Neuronal stem cell (in vitro differentiated cells): ENCODE data around the gene NR3C1.

Experiments
- DNase-seq: peaks from one replicate; pipeline ENCODE4 v3.0.0-alpha.2; 2013; ENCODE audit warnings: low spot score
- H2AFZ ChIP-seq: one replicate; pipeline ENCODE4 v1.6.1; 2013; ENCODE audit warnings: mild to moderate bottlenecking, low read length, inconsistent platforms
- H2AK5ac ChIP-seq: 2 replicates; pipeline ENCODE4 v1.6.1; 2013; ENCODE audit warnings: low read depth, mild to moderate bottlenecking, inconsistent platforms, low read length, moderate library complexity, mixed read lengths
- H2BK120ac ChIP-seq: 2 replicates; pipeline ENCODE4 v1.6.1; 2013; ENCODE audit warnings: low read depth, mild to moderate bottlenecking, inconsistent platforms, low read length, moderate library complexity, mixed read lengths
- H2BK12ac ChIP-seq: one replicate; pipeline ENCODE4 v1.6.1; 2013; ENCODE audit warnings: low read length, inconsistent platforms
- H2BK15ac ChIP-seq: 2 replicates; pipeline ENCODE4 v1.6.1; 2013; ENCODE audit warnings: mild to moderate bottlenecking, low read length, inconsistent platforms, mixed read lengths
- H2BK5ac ChIP-seq: one replicate; pipeline ENCODE4 v1.6.1; 2013; ENCODE audit warnings: inconsistent platforms, mild to moderate bottlenecking, low read length, moderate library complexity
- H3K14ac ChIP-seq: one replicate; pipeline ENCODE4 v1.6.1; 2013; ENCODE audit warnings: low read length, inconsistent platforms
- H3K18ac ChIP-seq: 2 replicates; pipeline ENCODE4 v1.6.1; 2013; ENCODE audit warnings: low read length, inconsistent platforms
- H3K23ac ChIP-seq: 2 replicates; pipeline ENCODE4 v1.6.1; 2013; ENCODE audit warnings: low read depth, mild to moderate bottlenecking, mixed read lengths, low read length, inconsistent platforms; ENCODE audit not compliant: poor library complexity
- H3K27ac ChIP-seq: replicated peaks from 3 replicates; pipeline ENCODE4 v1.5.1; 2013; ENCODE audit warnings: low read length, inconsistent platforms
- H3K27me3 ChIP-seq, 3 experiments: 2 replicates each; pipeline ENCODE4 v1.6.1; 2013; ENCODE audit warnings: low read length in 3 of 3, mild to moderate bottlenecking in 2 of 3, inconsistent platforms in 1 of 3, low read depth in 1 of 3, mixed read lengths in 1 of 3, moderate library complexity in 1 of 3; ENCODE audit not compliant: control insufficient read depth in 3 of 3, insufficient read depth in 3 of 3
- H3K36me3 ChIP-seq, 2 donors: replicated peaks in 1 of 2; 2 replicates each; pipeline ENCODE4 v1.6.1; 2013; ENCODE audit warnings: low read length in 2 of 2; ENCODE audit not compliant: control insufficient read depth in 2 of 2, insufficient read depth in 2 of 2
- H3K4ac ChIP-seq: 2 replicates; pipeline ENCODE4 v1.6.1; 2013; ENCODE audit warnings: inconsistent platforms, mild to moderate bottlenecking, low read length, moderate library complexity
- H3K4me1 ChIP-seq, 2 donors: 1 replicate in 1 of 2; 2 replicates in 1 of 2; pipeline ENCODE4 v1.6.1; 2013; ENCODE audit warnings: low read length in 2 of 2, low read depth in 1 of 2; ENCODE audit not compliant: control insufficient read depth in 2 of 2, insufficient read depth in 1 of 2
- H3K4me2 ChIP-seq: one replicate; pipeline ENCODE4 v1.6.1; 2013; ENCODE audit warnings: mild to moderate bottlenecking, low read length, inconsistent platforms; ENCODE audit not compliant: insufficient read depth, poor library complexity, severe bottlenecking
- H3K4me3 ChIP-seq, 2 donors: 2 replicates each; pipeline ENCODE4 v1.5.1; 2013; ENCODE audit warnings: low read length in 2 of 2, mild to moderate bottlenecking in 2 of 2, inconsistent platforms in 1 of 2, moderate library complexity in 1 of 2
- H3K79me1 ChIP-seq: one replicate; pipeline ENCODE4 v1.6.1; 2013; ENCODE audit warnings: low read depth, mild to moderate bottlenecking, inconsistent platforms, low read length, moderate library complexity
- H3K9ac ChIP-seq: one replicate; pipeline ENCODE4 v1.6.1; 2013; ENCODE audit warnings: mild to moderate bottlenecking, low read depth, low read length, inconsistent platforms; ENCODE audit not compliant: poor library complexity
- H3K9me3 ChIP-seq, 2 donors: replicated peaks in 1 of 2; 2 replicates each; pipeline versions ENCODE3 to v1.6.1; 2013; ENCODE audit warnings: low read length in 2 of 2, mild to moderate bottlenecking in 2 of 2, inconsistent platforms in 1 of 2, low read depth in 1 of 2, mixed read lengths in 1 of 2, moderate library complexity in 1 of 2; ENCODE audit not compliant: control insufficient read depth in 2 of 2, insufficient read depth in 1 of 2
- H4K8ac ChIP-seq: one replicate; pipeline ENCODE4 v1.6.1; 2013; ENCODE audit warnings: low read depth, mild to moderate bottlenecking, inconsistent platforms, low read length, moderate library complexity
- H4K91ac ChIP-seq: one replicate; pipeline ENCODE4 v1.6.1; 2013; ENCODE audit warnings: low read length, low read depth, mild to moderate bottlenecking, inconsistent platforms; ENCODE audit not compliant: poor library complexity
- WGBS, 2 donors: extraction: QIAGEN DNeasy Blood & Tissue Kit; methylation state at CpG; one replicate each; pipeline ENCODE4 v1.1.7; 2013; ENCODE audit warnings: missing lambda C conversion rate in 2 of 2, mixed read lengths in 1 of 2; ENCODE audit not compliant: insufficient read length in 2 of 2, insufficient replicate concordance in 1 of 2; ENCODE audit errors: extremely low coverage in 2 of 2; 5-methylcytosine and 5-hydroxymethylcytosine counted together

The NR3C1 gene

DNA sequence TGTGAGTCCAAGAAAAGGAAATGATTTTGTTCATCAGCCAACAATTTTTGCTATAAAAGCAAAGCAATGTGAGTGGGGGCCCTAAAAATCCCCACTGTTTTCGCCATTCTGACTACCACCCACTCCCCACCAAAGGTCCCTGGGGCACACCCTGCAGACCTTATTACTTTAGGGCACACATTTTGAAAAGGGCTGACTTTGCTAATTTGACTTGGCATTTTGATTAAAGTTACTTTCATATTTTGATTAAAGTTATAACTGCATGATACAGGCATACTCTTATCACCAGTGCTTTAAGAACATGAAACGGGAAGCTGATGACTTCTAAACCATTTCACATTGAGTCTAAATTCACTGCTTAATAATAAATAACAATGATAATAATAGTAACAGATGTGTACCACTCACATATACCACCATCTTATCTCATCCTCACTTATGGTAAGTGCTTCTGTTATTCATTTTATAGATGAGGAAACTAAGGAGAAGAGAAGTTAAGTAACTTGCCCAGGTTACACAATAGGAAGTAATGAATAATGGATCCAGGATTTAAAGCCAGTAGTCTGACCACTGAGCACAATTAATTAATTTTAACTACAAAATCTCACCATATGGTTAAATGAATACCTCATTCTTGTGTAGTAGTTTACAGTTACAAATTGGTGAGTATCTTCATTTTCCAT is 25.4 kb upstream of the NR3C1 start:
- Histone ChIP-seq H3K4me3 (no peak overlapping the region), H2AK5ac (no peak overlapping the region), H3K9me3 (no peaks in the 10 kb centered on the region), H2BK15ac (no peak overlapping the region), H3K27me3 (no peaks in the 10 kb centered on the region), H3K4me1 (no peaks in the 10 kb centered on the region), H4K8ac (no peak overlapping the region), H3K27ac (no peak overlapping the region), H2BK5ac (no peak overlapping the region), H3K23ac (no peak overlapping the region), H3K79me1 (no peaks in the 10 kb centered on the region), H3K4ac (no peak overlapping the region), H3K36me3 (no peaks in the 10 kb centered on the region), H2BK120ac (no peak overlapping the region), H2BK12ac (no peak overlapping the region), H2AFZ (no peak overlapping the region), H3K14ac (no peak overlapping the region), H3K4me2 (no peak overlapping the region), H3K18ac (no peak overlapping the region), H3K9ac (no peak overlapping the region), H4K91ac (no peak overlapping the region)
- no CpG with 5 or more reads among the region's 2 CpGs for WGBS, 2 donors
- no peak for DNase-seq

DNA sequence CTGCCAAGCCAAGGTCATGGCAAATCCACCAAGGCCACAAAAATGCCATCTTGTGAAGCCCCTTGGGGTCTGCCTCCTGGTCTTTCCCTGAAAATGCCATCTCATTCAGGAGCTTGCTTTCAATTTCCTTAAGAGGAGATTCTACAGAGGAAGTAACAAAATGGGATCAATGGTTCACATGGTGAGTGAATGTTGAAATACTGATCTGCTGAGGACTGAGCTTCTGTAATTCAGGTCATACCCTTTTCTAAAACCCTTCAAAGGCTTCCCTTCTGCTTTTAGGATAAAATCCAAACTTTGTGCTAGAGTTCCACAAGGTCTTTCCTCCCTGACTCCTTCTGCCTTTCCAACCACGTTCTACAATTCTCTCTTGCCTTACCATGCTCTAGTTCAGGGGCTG is 24.7 kb upstream of the NR3C1 start:
- H3K23ac ChIP-seq: no peak overlapping the region
- no peak overlapping the region for H3K4me2 ChIP-seq
- DNase-seq: no peak
- peak overlapping the region; percentile 42 for H3K4ac ChIP-seq
- no CpG with 5 or more reads among the region's 1 CpG for WGBS, 2 donors
- no peak overlapping the region for H3K4me3 ChIP-seq
- H2BK15ac ChIP-seq: no peak overlapping the region
- no peak overlapping the region for H2BK12ac ChIP-seq
- H2BK120ac ChIP-seq: no peak overlapping the region
- H3K9ac ChIP-seq: no peak overlapping the region
- no peaks in the 10 kb centered on the region for H3K79me1 ChIP-seq
- H2AFZ ChIP-seq: no peak overlapping the region
- no peak overlapping the region for H3K14ac ChIP-seq
- no peak overlapping the region for H4K91ac ChIP-seq
- no peaks in the 10 kb centered on the region for H3K27me3 ChIP-seq
- H3K4me1 ChIP-seq: no peaks in the 10 kb centered on the region
- no peaks in the 10 kb centered on the region for H3K9me3 ChIP-seq
- no peak overlapping the region for H3K18ac ChIP-seq
- H2BK5ac ChIP-seq: no peak overlapping the region
- no peak overlapping the region for H2AK5ac ChIP-seq
- no peaks in the 10 kb centered on the region for H3K36me3 ChIP-seq
- H4K8ac ChIP-seq: no peak overlapping the region
- no peak overlapping the region for H3K27ac ChIP-seq

DNA sequence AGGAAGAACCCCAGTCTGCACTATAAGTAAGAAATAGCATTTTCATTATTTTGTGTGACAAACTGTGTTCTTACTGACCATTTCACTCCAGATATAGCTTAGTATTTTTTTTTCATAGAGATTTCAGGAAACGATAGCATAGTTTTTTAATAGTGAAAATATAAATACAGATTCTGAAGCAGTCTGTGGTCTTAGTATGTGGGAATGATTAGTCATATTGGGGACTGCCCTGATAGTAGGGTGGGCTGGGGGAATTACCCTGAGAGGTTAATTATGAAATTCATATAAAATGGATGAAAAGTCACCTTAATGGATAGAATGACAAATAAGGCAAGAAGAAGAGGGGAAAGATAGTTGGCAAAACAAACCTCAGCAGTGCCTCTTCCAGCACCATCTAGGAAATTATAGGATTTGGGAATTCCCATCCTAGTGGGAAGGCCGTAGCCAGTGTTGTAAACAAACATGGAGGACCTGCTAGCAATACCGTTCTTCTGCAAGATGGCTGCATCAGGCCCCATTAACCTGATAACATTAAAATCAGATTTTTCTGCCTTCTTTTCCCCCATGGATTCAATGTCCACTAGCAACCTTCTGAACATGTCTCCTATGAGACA is 23.7 kb upstream of the NR3C1 start:
- Histone ChIP-seq H2BK120ac (no peak overlapping the region), H4K91ac (no peak overlapping the region), H3K36me3 (no peaks in the 10 kb centered on the region), H2AK5ac (no peak overlapping the region), H3K4me1 (no peaks in the 10 kb centered on the region), H2BK12ac (no peak overlapping the region), H3K18ac (no peak overlapping the region), H3K4me2 (no peak overlapping the region), H3K4me3 (no peak overlapping the region), H2BK15ac (no peak overlapping the region), H3K14ac (no peak overlapping the region), H3K27ac (no peak overlapping the region), H3K23ac (no peak overlapping the region), H2AFZ (no peak overlapping the region), H3K27me3 (no peaks in the 10 kb centered on the region), H2BK5ac (no peak overlapping the region), H3K9ac (no peak overlapping the region), H4K8ac (no peak overlapping the region), H3K9me3 (no peaks in the 10 kb centered on the region), H3K4ac (no peak overlapping the region), H3K79me1 (no peaks in the 10 kb centered on the region)
- no CpG with 5 or more reads among the region's 3 CpGs for WGBS, 2 donors
- no peak for DNase-seq

DNA sequence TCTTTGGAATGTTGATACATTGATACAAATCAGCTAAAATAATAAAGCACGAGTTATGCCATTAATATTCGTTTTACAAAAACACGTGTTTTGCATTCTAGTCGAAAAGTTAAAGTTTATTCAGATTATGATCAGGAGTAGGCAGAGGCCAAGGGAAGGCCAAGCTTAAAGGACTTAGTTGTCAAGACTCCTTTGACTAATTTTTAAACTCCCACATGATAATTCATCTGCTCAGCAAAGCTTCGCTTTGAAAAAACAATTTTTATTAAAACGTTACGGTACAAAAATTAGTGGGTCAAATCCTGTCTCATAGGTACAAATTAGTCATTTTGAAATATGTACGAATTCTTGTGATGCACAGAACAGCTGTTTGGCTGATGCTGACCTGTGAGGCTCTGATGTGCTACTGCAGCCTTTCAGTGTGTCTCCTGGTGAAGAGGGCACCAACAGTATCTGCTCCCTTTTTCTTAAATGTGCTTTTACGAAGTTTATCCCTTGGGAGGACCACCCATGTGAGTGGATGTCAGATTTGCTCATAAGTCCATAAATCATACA is 23.0 kb upstream of the NR3C1 start:
- Histone ChIP-seq H2BK12ac (no peak overlapping the region), H2BK5ac (no peak overlapping the region), H3K4me2 (no peak overlapping the region), H3K27me3 (no peaks in the 10 kb centered on the region), H2AFZ (no peak overlapping the region), H3K18ac (no peak overlapping the region), H3K9ac (no peak overlapping the region), H2BK15ac (no peak overlapping the region), H3K23ac (no peak overlapping the region), H3K4ac (no peak overlapping the region), H3K79me1 (no peaks in the 10 kb centered on the region), H2BK120ac (no peak overlapping the region), H2AK5ac (no peak overlapping the region), H4K91ac (no peak overlapping the region), H3K27ac (no peak overlapping the region), H3K4me1 (no peaks in the 10 kb centered on the region), H3K4me3 (no peak overlapping the region), H3K9me3 (no peaks in the 10 kb centered on the region), H3K36me3 (no peaks in the 10 kb centered on the region), H4K8ac (no peak overlapping the region), H3K14ac (no peak overlapping the region)
- no peak for DNase-seq
- WGBS, 2 donors: no CpG with 5 or more reads among the region's 9 CpGs
